Measurements from ENCODE around the gene TRABD2B. TPM values are rescaled to one million over a fixed set of nuclear protein-coding genes. Genes with fewer than 3 reads are reported as not detected.

TRABD2B gene
- polyA plus RNA-seq, 1 donor = 3.0 TPM

DNA sequence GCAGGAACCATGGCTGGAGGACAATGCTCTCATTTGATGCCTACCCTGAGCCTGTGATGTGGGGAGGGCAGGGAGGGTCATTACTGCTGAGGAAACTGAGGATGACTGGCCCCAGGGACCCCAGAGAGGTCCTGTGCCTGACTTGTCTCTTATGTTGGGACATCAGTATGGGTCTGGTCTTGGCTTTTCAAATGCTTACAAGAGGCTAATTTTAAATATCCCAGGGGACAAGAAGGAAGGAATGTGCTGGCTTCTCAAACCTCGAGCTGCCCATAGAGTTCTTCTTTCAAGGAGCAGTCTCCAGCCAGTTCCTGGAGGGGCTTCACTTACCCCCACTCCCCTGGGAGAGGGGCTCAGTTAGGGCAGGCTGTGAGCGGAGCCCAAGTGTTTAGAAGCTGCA lies 168.2 kb downstream of the TRABD2B start:
- Histone ChIP-seq H3K4me3 (ENCODE audit: low read length) (no peak overlapping the region), H3K27me3 (ENCODE audit: control insufficient read depth, insufficient read depth, low read length) (no peaks in the 10 kb centered on the region), H3K27ac (ENCODE audit: low read length) (no peak overlapping the region), H3K4me1 (ENCODE audit: control insufficient read depth, insufficient read depth, low read length) (peaks cover 10% of the 10 kb centered on the region), H3K9me3 (ENCODE audit: control insufficient read depth, low read depth, low read length) (no peaks in the 10 kb centered on the region), H3K36me3 (ENCODE audit: control insufficient read depth, insufficient read depth, low read length) (no peaks in the 10 kb centered on the region)
- DNase-seq = no peak
- WGBS (ENCODE audit: insufficient coverage, low lambda C conversion rate) = no CpG with 5 or more reads among the region's 2 CpGs

DNA sequence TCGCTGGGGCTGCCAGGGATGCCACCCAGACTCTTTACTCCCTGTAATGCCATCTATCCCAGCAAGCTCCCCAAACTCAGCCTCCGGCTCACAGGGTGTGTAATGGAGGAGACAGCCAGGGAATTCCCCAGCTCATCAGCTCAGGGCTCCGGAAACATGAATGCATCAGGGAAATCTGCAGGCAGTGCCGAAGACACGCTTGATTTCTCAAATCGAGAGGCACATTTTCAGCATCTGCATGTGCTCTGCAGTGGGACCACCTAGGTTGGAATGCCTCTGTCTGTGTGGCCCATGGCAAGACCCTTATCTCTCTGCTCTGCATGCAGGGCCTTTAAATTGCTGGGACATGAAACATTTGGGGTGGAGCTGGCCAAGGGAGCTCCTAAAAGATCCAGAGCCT lies 170.1 kb downstream of the TRABD2B start:
- no CpG with 5 or more reads among the region's 6 CpGs for WGBS (ENCODE audit: insufficient coverage, low lambda C conversion rate)

DNA sequence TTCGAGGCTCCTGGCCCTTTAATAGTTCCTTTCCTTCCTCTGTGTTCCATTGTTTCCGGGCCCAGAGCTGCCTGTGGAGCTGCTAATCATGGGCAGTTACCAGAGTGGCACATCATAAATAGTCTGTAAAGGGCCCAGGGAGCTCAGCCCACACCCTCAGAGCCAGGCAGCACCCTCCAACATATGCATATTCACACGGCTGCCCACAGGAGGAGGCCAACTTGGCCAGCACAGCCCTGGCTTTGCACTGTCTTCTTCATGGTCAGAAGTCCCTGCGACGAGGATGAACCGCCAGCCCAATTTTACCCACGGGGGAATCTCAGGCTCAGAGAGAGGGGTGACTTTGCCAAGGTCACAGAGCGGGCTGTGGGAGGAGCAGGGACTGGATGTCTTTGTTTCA lies 172.5 kb downstream of the TRABD2B start:
- Histone ChIP-seq H3K4me3 (ENCODE audit: low read length) (no peak overlapping the region), H3K4me1 (ENCODE audit: control insufficient read depth, insufficient read depth, low read length) (peaks cover 13% of the 10 kb centered on the region), H3K27me3 (ENCODE audit: control insufficient read depth, insufficient read depth, low read length) (no peaks in the 10 kb centered on the region), H3K27ac (ENCODE audit: low read length) (no peak overlapping the region), H3K9me3 (ENCODE audit: control insufficient read depth, low read depth, low read length) (no peaks in the 10 kb centered on the region), H3K36me3 (ENCODE audit: control insufficient read depth, insufficient read depth, low read length) (no peaks in the 10 kb centered on the region)
- peak in 1 of 2 donors; percentile 30 for DNase-seq
- WGBS (ENCODE audit: insufficient coverage, low lambda C conversion rate) = no CpG with 5 or more reads among the region's 8 CpGs

More for the DNA sequence above, 170.1 kb downstream of the TRABD2B start:
- H3K4me1 ChIP-seq (ENCODE audit: control insufficient read depth, insufficient read depth, low read length) = peaks cover 10% of the 10 kb centered on the region
- H3K9me3 ChIP-seq (ENCODE audit: control insufficient read depth, low read depth, low read length) = no peaks in the 10 kb centered on the region
- H3K4me3 ChIP-seq (ENCODE audit: low read length) = no peak overlapping the region
- no peaks in the 10 kb centered on the region for H3K36me3 ChIP-seq (ENCODE audit: control insufficient read depth, insufficient read depth, low read length)
- no peak for DNase-seq
- no peak overlapping the region for H3K27ac ChIP-seq (ENCODE audit: low read length)
- H3K27me3 ChIP-seq (ENCODE audit: control insufficient read depth, insufficient read depth, low read length) = no peaks in the 10 kb centered on the region

DNA sequence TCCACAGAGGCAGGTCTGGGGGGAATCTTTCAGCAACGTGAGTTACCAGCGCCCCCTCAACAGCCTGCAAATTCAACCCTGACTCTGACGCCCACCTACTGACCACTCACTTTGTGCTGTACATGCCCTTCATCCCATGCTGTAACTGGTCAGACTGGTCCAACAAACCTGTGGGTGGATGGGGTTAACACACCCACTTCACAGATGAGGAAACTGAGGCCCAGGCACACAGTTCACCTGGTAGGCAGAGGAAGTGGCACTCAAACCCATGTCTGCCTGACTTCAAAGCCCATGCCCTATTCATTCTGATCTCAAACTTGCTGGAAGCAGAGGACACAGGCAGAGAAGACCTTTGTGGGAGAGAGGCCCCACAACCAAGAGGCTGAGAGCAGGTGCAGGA lies 172.9 kb downstream of the TRABD2B start:
- H3K27me3 ChIP-seq (ENCODE audit: control insufficient read depth, insufficient read depth, low read length) = no peaks in the 10 kb centered on the region
- no peaks in the 10 kb centered on the region for H3K9me3 ChIP-seq (ENCODE audit: control insufficient read depth, low read depth, low read length)
- no peak for DNase-seq
- no peaks in the 10 kb centered on the region for H3K36me3 ChIP-seq (ENCODE audit: control insufficient read depth, insufficient read depth, low read length)
- no peak overlapping the region for H3K4me3 ChIP-seq (ENCODE audit: low read length)
- H3K4me1 ChIP-seq (ENCODE audit: control insufficient read depth, insufficient read depth, low read length) = peaks cover 16% of the 10 kb centered on the region
- H3K27ac ChIP-seq (ENCODE audit: low read length) = no peak overlapping the region
- WGBS (ENCODE audit: insufficient coverage, low lambda C conversion rate) = no CpG with 5 or more reads among the region's 3 CpGs

DNA sequence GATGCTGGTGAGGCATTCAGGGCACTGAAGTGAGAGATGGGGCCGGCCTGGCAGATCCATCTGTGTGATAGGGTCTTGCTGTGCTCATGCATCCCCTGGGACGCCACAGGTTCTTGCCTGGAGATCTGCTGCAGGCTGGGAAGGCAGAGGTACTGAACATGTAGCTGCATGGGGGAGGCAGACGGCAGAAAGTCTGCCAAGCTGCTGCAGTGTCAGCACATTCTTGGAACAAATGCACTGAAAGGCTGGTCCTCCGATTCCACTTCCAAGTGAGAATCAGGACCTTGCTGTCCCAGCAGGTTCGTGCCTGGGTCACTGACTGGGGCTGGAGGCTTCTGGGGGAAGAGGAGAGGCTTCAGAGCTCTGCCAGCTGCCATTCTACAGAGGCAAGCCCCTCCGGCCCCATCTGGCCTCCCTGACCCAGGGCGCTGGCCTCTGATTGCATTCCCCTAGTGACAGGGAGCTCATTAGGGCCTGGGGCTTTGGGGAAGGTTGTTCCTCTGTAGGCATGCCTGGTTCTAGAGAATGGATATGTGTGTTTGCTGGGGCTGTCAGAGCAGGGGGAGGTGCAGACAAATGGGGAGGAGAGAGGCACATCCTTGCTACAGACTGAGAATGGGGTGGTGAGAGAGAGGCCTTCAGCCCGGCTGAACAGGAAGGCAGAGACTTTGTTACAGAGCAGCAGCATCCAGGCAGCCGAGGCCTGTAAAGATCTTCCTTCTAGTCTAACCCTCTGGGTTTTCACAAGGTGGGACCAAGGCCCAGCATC lies 174.0 kb downstream of the TRABD2B start:
- whole genome bisulfite sequencing (ENCODE audit: insufficient coverage, low lambda C conversion rate) = no CpG with 5 or more reads among the region's 9 CpGs

DNA sequence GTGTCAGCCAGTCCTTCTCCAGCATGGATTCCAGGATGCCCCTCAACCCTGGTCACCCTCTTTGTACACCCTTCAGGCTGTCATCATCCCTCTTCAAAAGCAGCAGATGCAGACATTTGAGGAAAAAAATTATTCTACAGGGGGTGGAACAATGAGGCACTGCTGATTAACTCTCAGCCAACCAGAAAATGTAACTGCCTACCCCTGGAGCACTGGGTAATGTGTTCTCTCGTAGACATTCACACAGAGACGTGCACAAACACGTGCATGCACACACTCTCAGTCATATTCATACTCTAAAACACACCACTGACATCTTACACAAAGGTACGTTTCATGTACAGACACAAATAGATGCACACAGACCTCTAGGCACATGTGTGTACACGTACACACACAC lies 175.4 kb downstream of the TRABD2B start:
- no peaks in the 10 kb centered on the region for H3K9me3 ChIP-seq (ENCODE audit: control insufficient read depth, low read depth, low read length)
- no peaks in the 10 kb centered on the region for H3K27me3 ChIP-seq (ENCODE audit: control insufficient read depth, insufficient read depth, low read length)
- no peak overlapping the region for H3K27ac ChIP-seq (ENCODE audit: low read length)
- H3K4me1 ChIP-seq (ENCODE audit: control insufficient read depth, insufficient read depth, low read length) = peaks cover 15% of the 10 kb centered on the region
- no CpG with 5 or more reads among the region's 5 CpGs for WGBS (ENCODE audit: insufficient coverage, low lambda C conversion rate)
- no peak for DNase-seq
- no peak overlapping the region for H3K4me3 ChIP-seq (ENCODE audit: low read length)
- H3K36me3 ChIP-seq (ENCODE audit: control insufficient read depth, insufficient read depth, low read length) = no peaks in the 10 kb centered on the region

More for the DNA sequence above, 174.0 kb downstream of the TRABD2B start:
- H3K27me3 ChIP-seq (ENCODE audit: control insufficient read depth, insufficient read depth, low read length) = no peaks in the 10 kb centered on the region
- H3K4me3 ChIP-seq (ENCODE audit: low read length) = no peak overlapping the region
- no peaks in the 10 kb centered on the region for H3K9me3 ChIP-seq (ENCODE audit: control insufficient read depth, low read depth, low read length)
- no peaks in the 10 kb centered on the region for H3K36me3 ChIP-seq (ENCODE audit: control insufficient read depth, insufficient read depth, low read length)
- H3K4me1 ChIP-seq (ENCODE audit: control insufficient read depth, insufficient read depth, low read length) = peaks cover 18% of the 10 kb centered on the region
- H3K27ac ChIP-seq (ENCODE audit: low read length) = no peak overlapping the region
- DNase-seq = no peak

DNA sequence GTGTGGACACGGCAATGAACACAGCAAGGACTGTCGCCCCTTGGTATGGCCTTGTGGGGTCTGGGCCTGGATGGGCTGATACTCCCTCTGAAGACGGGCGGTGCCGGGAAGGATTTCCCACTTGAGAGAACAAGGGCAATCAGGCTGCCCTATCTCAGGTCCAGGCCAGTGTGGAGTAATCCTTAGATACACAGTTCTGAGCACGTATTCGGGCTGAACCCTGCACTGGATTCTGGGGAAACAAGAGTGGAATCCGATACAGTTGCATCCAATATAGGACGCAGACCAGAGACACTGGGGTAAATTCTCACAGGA lies 177.7 kb downstream of the TRABD2B start:
- no peaks in the 10 kb centered on the region for H3K36me3 ChIP-seq (ENCODE audit: control insufficient read depth, insufficient read depth, low read length)
- H3K27me3 ChIP-seq (ENCODE audit: control insufficient read depth, insufficient read depth, low read length) = no peaks in the 10 kb centered on the region
- WGBS (ENCODE audit: insufficient coverage, low lambda C conversion rate) = no CpG with 5 or more reads among the region's 9 CpGs
- peaks cover 8% of the 10 kb centered on the region for H3K4me1 ChIP-seq (ENCODE audit: control insufficient read depth, insufficient read depth, low read length)
- H3K9me3 ChIP-seq (ENCODE audit: control insufficient read depth, low read depth, low read length) = no peaks in the 10 kb centered on the region
- peak; percentile 57 to 80 for DNase-seq
- no peak overlapping the region for H3K4me3 ChIP-seq (ENCODE audit: low read length)
- no peak overlapping the region for H3K27ac ChIP-seq (ENCODE audit: low read length)

DNA sequence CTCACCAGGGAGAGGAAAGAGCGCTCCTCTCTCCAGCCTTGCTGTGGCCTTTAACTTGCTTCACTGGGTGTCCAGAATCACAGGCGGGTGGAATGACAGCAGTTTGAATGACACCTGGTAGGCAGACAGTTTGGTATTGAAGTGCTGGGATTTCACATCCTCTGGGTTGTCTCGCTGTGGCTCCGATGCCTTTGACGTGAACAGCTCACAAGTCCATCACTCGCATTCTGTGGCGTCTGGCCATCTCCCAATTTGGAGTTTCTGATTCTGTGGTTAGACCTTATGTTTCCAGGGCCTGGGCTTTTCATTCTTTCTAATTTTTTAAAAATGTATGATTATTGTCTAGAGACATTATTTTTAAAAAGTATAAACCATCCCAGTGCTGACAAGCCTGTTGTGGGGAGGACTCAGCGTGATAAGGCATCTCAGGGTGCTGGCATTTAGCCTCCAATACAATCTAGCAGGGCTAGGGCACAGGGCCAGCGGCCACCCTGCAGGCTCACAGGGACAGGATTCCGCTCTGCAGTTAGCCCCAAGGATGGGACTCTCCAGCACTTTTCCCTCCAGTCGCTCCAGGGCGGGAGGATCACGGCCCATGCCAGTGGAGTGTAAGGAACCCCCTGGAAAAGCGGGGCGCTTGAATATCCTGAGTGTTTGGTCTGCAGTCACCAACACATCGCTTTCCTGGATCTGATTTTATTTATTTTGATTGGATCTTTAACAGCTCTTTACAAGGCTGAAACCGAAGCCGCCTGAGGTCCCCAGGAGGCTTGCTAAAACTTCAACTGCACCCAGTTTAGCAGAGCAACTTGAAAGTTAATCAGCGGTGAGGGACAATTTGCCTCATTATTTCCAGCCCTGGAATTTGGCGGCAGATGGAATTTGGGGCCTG lies 178.3 kb downstream of the TRABD2B start:
- WGBS (ENCODE audit: insufficient coverage, low lambda C conversion rate) = no CpG with 5 or more reads among the region's 20 CpGs
- Histone ChIP-seq H3K4me1 (ENCODE audit: control insufficient read depth, insufficient read depth, low read length) (peaks cover 8% of the 10 kb centered on the region), H3K4me3 (ENCODE audit: low read length) (no peak overlapping the region), H3K27ac (ENCODE audit: low read length) (no peak overlapping the region), H3K36me3 (ENCODE audit: control insufficient read depth, insufficient read depth, low read length) (no peaks in the 10 kb centered on the region), H3K9me3 (ENCODE audit: control insufficient read depth, low read depth, low read length) (no peaks in the 10 kb centered on the region), H3K27me3 (ENCODE audit: control insufficient read depth, insufficient read depth, low read length) (no peaks in the 10 kb centered on the region)
- DNase-seq = no peak

DNA sequence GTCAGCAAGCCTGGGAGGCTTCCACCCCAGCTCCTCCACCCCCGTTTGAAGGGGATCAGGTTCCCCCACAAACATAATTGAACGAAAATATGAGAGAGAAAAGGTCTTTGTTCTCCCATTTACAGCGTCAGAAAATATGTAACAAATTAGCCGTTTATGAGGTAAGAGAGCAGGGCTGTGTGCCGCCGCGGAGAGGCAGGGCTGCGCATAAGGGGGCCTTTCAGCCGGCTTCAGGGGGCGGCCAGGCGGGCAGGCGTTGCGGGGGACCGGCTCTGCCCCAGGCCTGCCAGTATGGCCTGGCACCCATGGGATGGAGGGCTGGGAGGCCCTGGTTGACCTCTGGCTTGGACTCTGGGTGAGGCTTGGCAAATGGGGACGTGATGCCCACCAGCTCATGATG lies 179.3 kb downstream of the TRABD2B start:
- H3K9me3 ChIP-seq (ENCODE audit: control insufficient read depth, low read depth, low read length) = no peaks in the 10 kb centered on the region
- H3K4me1 ChIP-seq (ENCODE audit: control insufficient read depth, insufficient read depth, low read length) = peaks cover 8% of the 10 kb centered on the region
- WGBS (ENCODE audit: insufficient coverage, low lambda C conversion rate) = no CpG with 5 or more reads among the region's 15 CpGs
- H3K36me3 ChIP-seq (ENCODE audit: control insufficient read depth, insufficient read depth, low read length) = no peaks in the 10 kb centered on the region
- no peak overlapping the region for H3K4me3 ChIP-seq (ENCODE audit: low read length)
- no peak for DNase-seq
- H3K27me3 ChIP-seq (ENCODE audit: control insufficient read depth, insufficient read depth, low read length) = no peaks in the 10 kb centered on the region
- H3K27ac ChIP-seq (ENCODE audit: low read length) = no peak overlapping the region

DNA sequence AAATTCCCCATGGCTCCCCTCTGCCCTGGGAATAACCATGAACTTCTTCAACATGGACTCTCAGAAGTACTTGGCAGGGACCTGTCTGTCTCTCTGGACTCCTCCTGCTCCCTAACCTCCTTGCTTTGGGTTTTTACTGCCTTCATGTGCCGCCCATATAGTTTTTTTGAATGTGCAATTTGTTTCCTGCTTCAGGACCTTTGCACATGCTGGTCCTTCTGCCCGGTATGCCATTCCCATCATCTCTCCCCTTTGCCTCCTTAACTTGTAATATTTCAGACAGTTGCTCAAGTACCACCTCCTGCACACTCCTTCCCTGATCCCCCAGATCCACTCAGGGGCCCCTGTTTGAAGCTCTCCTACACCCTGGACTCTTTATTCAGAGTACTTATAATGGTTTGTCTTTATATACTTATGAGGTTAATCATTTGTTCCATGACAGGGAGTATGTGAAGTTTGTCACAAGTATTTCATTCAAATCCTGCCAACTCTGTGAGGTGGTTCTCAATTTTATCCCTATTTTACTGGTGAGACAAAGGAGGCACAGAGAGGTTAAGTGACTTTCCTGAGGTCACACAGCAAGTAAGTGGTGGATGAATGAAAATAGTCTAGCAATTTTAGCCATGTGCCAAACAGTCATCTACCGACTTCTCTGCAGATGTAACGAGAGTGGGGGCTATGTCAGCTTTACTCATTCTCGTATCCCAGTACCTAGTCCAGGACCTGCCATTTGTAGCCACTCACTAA lies 180.7 kb downstream of the TRABD2B start:
- H3K9me3 ChIP-seq (ENCODE audit: control insufficient read depth, low read depth, low read length) = no peaks in the 10 kb centered on the region

More for the DNA sequence above, 180.7 kb downstream of the TRABD2B start:
- no peaks in the 10 kb centered on the region for H3K27me3 ChIP-seq (ENCODE audit: control insufficient read depth, insufficient read depth, low read length)
- peaks cover 8% of the 10 kb centered on the region for H3K4me1 ChIP-seq (ENCODE audit: control insufficient read depth, insufficient read depth, low read length)
- H3K27ac ChIP-seq (ENCODE audit: low read length) = no peak overlapping the region
- no CpG with 5 or more reads among the region's 5 CpGs for WGBS (ENCODE audit: insufficient coverage, low lambda C conversion rate)
- no peak for DNase-seq
- no peaks in the 10 kb centered on the region for H3K36me3 ChIP-seq (ENCODE audit: control insufficient read depth, insufficient read depth, low read length)
- H3K4me3 ChIP-seq (ENCODE audit: low read length) = no peak overlapping the region
